SK-N-MC (cell line): ENCODE results near the gene NAT14.

Experiments used
- EZH2 ChIP-seq: fragments of 200-600 bp; sonication (generic); IDR thresholded peaks from one replicate; pipeline ENCODE4 v1.6.1; 2017; ENCODE audit warnings: antibody characterized with exemption
- FOXP2 ChIP-seq: optimal IDR thresholded peaks from 2 replicates; pipeline ENCODE3; 2011; ENCODE audit warnings: mild to moderate bottlenecking, moderate library complexity; ENCODE audit not compliant: insufficient read depth; ENCODE audit errors: extremely low read length, control extremely low read depth
- POLR2AphosphoS5 ChIP-seq: IDR thresholded peaks from 2 replicates; pipeline ENCODE4 v1.6.1; 2012; ENCODE audit warnings: mild to moderate bottlenecking, low read depth, low read length, borderline replicate concordance

DNA sequence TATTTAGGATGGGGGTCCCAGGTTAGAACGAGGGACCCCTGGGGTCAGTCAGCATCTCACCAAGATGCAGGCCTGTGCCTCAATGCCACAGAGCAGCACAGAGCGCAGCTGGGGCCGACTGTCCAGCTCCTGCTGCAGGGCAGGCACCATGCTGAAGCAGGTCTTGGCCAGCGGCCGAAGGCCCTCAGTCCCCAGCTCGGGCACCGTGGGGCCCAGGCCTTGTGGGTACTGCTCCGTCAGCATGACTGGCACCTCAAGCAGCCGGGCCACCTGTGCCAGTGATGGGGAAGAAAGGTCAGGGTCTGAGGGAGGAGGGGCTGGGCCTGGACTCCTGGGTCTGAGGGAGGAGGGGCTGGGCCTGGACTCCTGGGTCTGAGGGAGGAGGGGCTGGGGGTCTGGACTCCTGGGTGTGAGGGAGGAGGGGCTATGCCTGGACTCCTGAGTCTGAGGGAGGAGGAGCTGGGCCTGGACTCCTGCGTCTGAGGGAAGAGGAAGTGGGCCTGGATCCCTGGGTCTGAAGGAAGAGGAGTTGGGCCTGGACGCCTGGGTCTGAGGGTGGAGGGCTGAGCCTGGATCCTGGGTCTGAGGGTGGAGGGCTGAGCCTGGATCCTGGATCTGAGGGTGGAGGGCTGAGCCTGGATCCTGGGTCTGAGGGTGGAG is 29.3 kb upstream of the NAT14 start:
- no peak for TF ChIP-seq POLR2AphosphoS5
- no peak for TF ChIP-seq EZH2
- TF ChIP-seq FOXP2: no peak
